ENCODE results near the gene LRMDA.

LRMDA gene

GRCh38 chr10:75703191-75703854, 271.9 kb downstream of the LRMDA start:
- Histone ChIP-seq H3K27ac (no peak overlapping the region), H3K36me3 (no peaks in the 10 kb centered on the region), H3K4me3 (no peak overlapping the region), H3K27me3 (no peaks in the 10 kb centered on the region), H3K4me2 (no peak overlapping the region), H3K4me1 (no peaks in the 10 kb centered on the region), H4K20me1 (no peaks in the 10 kb centered on the region), H3K9me3 (replicated peaks in 1 of 11) (peaks cover 0 to 17% (median 0%) of the 10 kb centered on the region in 11 experiments; a peak in 6 of 22 replicates), H3K9ac (no peak overlapping the region)
- TF ChIP-seq Cebpa-rat (IDR thresholded peaks at IDR 0.05) = no peak

GRCh38 chr10:75705426-75705825, 274.0 kb downstream of the LRMDA start:
- Histone ChIP-seq H3K36me3 (no peaks in the 10 kb centered on the region), H3K9ac (no peak overlapping the region), H3K4me3 (no peak overlapping the region), H4K20me1 (no peaks in the 10 kb centered on the region), H3K4me2 (no peak overlapping the region), H3K27me3 (no peaks in the 10 kb centered on the region), H3K4me1 (peaks cover 0 to 6% (median 0%) of the 10 kb centered on the region in 10 experiments; a peak in 2 of 20 replicates), H3K27ac (no peak overlapping the region), H3K9me3 (replicated peaks in 1 of 11) (no peaks in the 10 kb centered on the region)
- no peak for TF ChIP-seq Cebpa-rat (IDR thresholded peaks at IDR 0.05)

GRCh38 chr10:75707080-75707840, 275.8 kb downstream of the LRMDA start:
- no peaks in the 10 kb centered on the region for H3K9me3 ChIP-seq (replicated peaks in 1 of 11)
- no peak for TF ChIP-seq Cebpa-rat (IDR thresholded peaks at IDR 0.05)
- peaks cover 0 to 6% (median 0%) of the 10 kb centered on the region in 10 experiments; a peak in 2 of 20 replicates for H3K4me1 ChIP-seq
- no peak overlapping the region for H3K27ac ChIP-seq
- no peaks in the 10 kb centered on the region for H3K36me3 ChIP-seq
- H3K27me3 ChIP-seq = no peaks in the 10 kb centered on the region
- H4K20me1 ChIP-seq = no peaks in the 10 kb centered on the region
- no peak overlapping the region for H3K9ac ChIP-seq
- no peak overlapping the region for H3K4me3 ChIP-seq
- H3K4me2 ChIP-seq = no peak overlapping the region

GRCh38 chr10:75708060-75708459, 276.6 kb downstream of the LRMDA start:
- Histone ChIP-seq H3K4me3 (no peak overlapping the region), H4K20me1 (no peaks in the 10 kb centered on the region), H3K9me3 (replicated peaks in 1 of 11) (no peaks in the 10 kb centered on the region), H3K36me3 (no peaks in the 10 kb centered on the region), H3K4me2 (no peak overlapping the region), H3K27me3 (no peaks in the 10 kb centered on the region), H3K9ac (no peak overlapping the region), H3K27ac (no peak overlapping the region), H3K4me1 (peaks cover 0 to 6% (median 0%) of the 10 kb centered on the region in 10 experiments; a peak in 2 of 20 replicates)
- no peak for TF ChIP-seq Cebpa-rat (IDR thresholded peaks at IDR 0.05)

GRCh38 chr10:75709245-75709644, 277.8 kb downstream of the LRMDA start:
- Histone ChIP-seq H4K20me1 (no peaks in the 10 kb centered on the region), H3K27ac (no peak overlapping the region), H3K4me1 (peaks cover 0 to 6% (median 0%) of the 10 kb centered on the region in 10 experiments; a peak in 2 of 20 replicates), H3K4me2 (no peak overlapping the region), H3K9me3 (replicated peaks in 1 of 11) (no peaks in the 10 kb centered on the region), H3K4me3 (no peak overlapping the region), H3K36me3 (no peaks in the 10 kb centered on the region), H3K27me3 (no peaks in the 10 kb centered on the region), H3K9ac (no peak overlapping the region)
- TF ChIP-seq Cebpa-rat (IDR thresholded peaks at IDR 0.05) = no peak

- no peak overlapping the region for H3K4me3 ChIP-seq
- peaks cover 0 to 6% (median 0%) of the 10 kb centered on the region in 10 experiments; a peak in 2 of 20 replicates for H3K4me1 ChIP-seq
- no peaks in the 10 kb centered on the region for H3K36me3 ChIP-seq
- TF ChIP-seq Cebpa-rat (IDR thresholded peaks at IDR 0.05) = no peak
- no peaks in the 10 kb centered on the region for H3K27me3 ChIP-seq
- no peak overlapping the region for H3K4me2 ChIP-seq
- H3K9ac ChIP-seq = no peak overlapping the region
- no peak overlapping the region for H3K27ac ChIP-seq
- H4K20me1 ChIP-seq = no peaks in the 10 kb centered on the region
- no peaks in the 10 kb centered on the region for H3K9me3 ChIP-seq (replicated peaks in 1 of 11)
Observed at GRCh38 chr10:75709811-75710210, 278.4 kb downstream of the LRMDA start.

GRCh38 chr10:75712242-75712880, 280.9 kb downstream of the LRMDA start:
- peaks cover 0 to 6% (median 0%) of the 10 kb centered on the region in 10 experiments; a peak in 2 of 20 replicates for H3K4me1 ChIP-seq
- no peaks in the 10 kb centered on the region for H3K36me3 ChIP-seq
- H3K4me3 ChIP-seq = no peak overlapping the region
- H3K27me3 ChIP-seq = no peaks in the 10 kb centered on the region
- H3K9ac ChIP-seq = no peak overlapping the region
- no peak for TF ChIP-seq Cebpa-rat (IDR thresholded peaks at IDR 0.05)
- H3K9me3 ChIP-seq (replicated peaks in 1 of 11) = no peaks in the 10 kb centered on the region
- no peak overlapping the region for H3K4me2 ChIP-seq
- no peak overlapping the region for H3K27ac ChIP-seq
- no peaks in the 10 kb centered on the region for H4K20me1 ChIP-seq

- no peaks in the 10 kb centered on the region for H3K27me3 ChIP-seq
- no peak overlapping the region for H3K27ac ChIP-seq
- H3K4me3 ChIP-seq = no peak overlapping the region
- H3K4me2 ChIP-seq = no peak overlapping the region
- no peak overlapping the region for H3K9ac ChIP-seq
- H3K36me3 ChIP-seq = no peaks in the 10 kb centered on the region
- TF ChIP-seq Cebpa-rat (IDR thresholded peaks at IDR 0.05) = no peak
- H3K4me1 ChIP-seq = no peaks in the 10 kb centered on the region
- H4K20me1 ChIP-seq = no peaks in the 10 kb centered on the region
- no peaks in the 10 kb centered on the region for H3K9me3 ChIP-seq (replicated peaks in 1 of 11)
Observed at GRCh38 chr10:75716506-75716905, 285.1 kb downstream of the LRMDA start.

- H3K36me3 ChIP-seq = no peaks in the 10 kb centered on the region
- no peaks in the 10 kb centered on the region for H3K4me1 ChIP-seq
- no peak for TF ChIP-seq Cebpa-rat (IDR thresholded peaks at IDR 0.05)
- no peaks in the 10 kb centered on the region for H3K9me3 ChIP-seq (replicated peaks in 1 of 11)
- H4K20me1 ChIP-seq = no peaks in the 10 kb centered on the region
- H3K4me2 ChIP-seq = no peak overlapping the region
- no peak overlapping the region for H3K27ac ChIP-seq
- H3K9ac ChIP-seq = no peak overlapping the region
- H3K4me3 ChIP-seq = no peak overlapping the region
- no peaks in the 10 kb centered on the region for H3K27me3 ChIP-seq
Observed at GRCh38 chr10:75717126-75717916, 285.9 kb downstream of the LRMDA start.

Data from BLaER1 treated with 17β-estradiol and CSF1 and Interleukin-3, amounts not matched to agents 10 nM and 100 nM (cell line).